Hepatocyte (in vitro differentiated cells): Measurements from ENCODE around the gene CCAR1.

Experiments used
- CTCF ChIP-seq: fragments of 200-600 bp; sonication (generic); IDR thresholded peaks from 2 replicates; pipeline ENCODE4 v1.5.1; 2016; ENCODE audit warnings: antibody characterized with exemption, mild to moderate bottlenecking; ENCODE audit not compliant: poor library complexity
- EZH2 ChIP-seq: fragments of 200-600 bp; sonication (generic); IDR thresholded peaks from 2 replicates; pipeline ENCODE4 v1.6.1; 2016; ENCODE audit warnings: antibody characterized with exemption, mild to moderate bottlenecking, borderline replicate concordance

DNA sequence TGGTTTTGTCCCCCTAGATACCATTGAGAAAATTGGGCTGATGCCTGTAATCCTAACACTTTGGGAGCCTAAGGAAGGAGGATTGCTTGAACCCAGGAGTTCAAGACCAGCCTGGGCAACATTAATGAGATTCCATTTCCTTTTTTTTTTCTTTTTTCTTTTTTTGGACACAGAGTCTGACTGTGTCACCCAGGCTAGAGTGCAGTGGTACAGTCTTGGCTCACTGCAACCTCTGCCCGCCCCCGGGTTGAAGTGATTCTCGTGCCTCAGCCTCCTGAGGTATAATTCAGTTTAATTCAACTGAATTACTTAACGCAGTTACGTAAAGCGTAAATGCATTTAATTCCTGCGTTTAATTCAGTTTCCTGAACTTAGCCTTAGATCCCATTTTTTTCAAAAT lies 13.3 kb downstream of the CCAR1 start:
- no peak for TF ChIP-seq CTCF
- TF ChIP-seq EZH2 = no peak
